NK-92 (cell line): Measurements from ENCODE around the gene NCKAP5L.
"Not testable (repeated sequence)": the region's sequence is repeated elsewhere in the genome, so short reads cannot be mapped to it uniquely, and the experiment has no call there.

Source experiments
- DNase-seq: peaks from one replicate; lab custom pipeline; 2025; ENCODE audit not compliant: unreplicated experiment; lab: John Stamatoyannopoulos, UW

The NCKAP5L gene

DNA sequence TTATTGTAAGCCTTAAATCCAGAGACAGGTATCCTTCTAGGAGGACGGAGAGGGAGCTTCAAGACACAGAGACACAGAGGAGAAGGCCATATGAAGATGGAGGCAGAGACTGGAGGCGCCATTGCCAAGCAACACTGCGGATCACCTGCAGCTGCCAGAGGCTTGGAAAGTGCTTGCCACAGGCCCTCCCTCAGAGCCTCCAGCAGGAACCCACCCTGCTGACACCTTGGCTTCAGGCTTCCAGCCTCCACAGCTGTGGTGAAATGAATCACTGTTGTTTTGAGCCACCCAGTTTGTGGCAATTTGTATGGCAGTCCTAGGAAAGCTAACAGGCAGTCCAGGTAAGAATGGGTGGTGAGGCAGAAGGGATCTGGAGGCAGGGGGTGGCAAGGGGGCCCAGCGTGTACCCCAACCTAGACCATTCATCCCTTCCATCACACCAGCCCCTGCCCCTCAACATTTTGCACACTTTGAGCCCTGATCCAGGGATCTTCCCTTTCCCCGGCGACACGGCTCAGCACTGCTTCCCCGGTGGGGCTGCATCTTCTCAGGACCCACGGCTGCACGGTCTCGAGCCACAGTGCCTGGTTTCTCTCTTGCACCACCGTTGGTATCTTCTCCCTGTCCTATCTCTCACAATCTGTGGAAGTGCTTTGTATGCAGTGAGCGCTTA lies 37.0 kb upstream of the NCKAP5L start:
- DNase-seq = no peak

DNA sequence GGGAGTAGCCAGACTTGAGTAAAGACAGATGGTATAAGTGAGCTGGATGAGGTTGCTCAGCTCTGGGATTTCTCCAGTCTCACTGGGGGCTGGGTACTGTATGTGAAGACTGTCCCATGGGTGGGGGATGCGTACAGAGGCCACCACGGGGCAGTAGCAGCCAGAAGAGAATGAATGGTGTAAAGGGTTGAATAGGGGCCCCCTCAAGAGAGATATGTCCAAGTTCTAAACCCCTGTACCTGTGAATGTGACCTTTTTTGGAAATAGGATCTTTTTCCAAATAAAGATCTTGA lies 36.5 kb upstream of the NCKAP5L start:
- DNase-seq = no peak

DNA sequence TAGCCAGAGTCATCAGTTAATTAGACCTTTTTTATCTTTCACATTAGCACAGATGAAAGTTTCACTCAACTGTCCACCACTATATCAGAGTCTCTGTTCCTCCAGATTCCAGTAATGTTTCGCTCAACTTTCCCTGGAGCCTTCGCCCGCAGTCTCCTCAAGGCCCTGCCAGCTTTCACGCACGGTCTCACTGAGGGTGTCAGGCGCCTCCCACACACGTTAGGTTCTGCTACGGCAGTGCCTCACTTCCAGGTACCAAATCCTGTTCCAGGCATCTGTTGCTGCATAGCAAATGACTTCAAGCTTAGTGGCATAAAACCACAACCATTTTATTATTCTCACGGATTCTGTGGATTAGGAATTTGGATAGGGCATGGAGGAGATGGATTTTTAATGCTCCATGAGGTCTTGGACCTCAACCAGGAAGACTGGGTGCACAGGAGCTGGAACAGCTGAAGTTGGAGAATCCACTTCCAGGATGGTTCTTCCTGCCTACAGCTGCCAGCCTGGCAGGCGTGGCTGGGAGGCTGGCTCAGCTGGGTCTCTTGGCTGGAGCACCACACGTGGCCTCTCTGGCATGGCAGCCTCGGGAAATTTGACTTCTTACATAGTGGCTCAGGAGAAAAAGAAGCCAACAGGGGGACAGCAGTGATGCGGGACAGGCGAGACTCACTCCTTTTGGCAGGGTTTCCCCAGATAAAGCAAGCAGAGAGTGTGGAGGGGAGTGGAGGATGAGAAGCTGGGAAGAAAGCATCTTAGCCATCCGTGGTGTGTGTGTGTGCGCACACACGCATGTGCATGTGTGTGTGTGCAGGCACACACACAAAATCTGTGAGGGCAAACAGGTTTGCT lies 36.0 kb upstream of the NCKAP5L start:
- no peak for DNase-seq

DNA sequence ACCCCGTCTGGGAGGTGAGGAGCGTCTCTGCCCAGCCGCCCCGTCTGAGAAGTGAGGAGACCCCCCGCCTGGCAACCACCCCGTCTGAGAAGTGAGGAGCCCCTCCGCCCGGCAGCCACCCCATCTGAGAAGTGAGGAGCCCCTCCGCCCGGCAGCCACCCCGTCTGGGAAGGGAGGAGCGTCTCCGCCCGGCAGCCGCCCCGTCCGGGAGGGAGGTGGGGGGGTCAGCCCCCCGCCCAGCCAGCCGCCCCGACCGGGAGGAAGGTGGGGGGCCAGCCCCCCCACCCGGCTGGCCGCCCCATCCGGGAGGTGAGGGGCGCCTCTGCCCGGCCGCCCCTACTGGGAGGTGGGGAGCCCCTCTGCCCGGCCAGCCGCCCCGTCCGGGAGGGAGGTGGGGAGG lies 32.7 kb upstream of the NCKAP5L start:
- DNase-seq = not testable (repeated sequence)

DNA sequence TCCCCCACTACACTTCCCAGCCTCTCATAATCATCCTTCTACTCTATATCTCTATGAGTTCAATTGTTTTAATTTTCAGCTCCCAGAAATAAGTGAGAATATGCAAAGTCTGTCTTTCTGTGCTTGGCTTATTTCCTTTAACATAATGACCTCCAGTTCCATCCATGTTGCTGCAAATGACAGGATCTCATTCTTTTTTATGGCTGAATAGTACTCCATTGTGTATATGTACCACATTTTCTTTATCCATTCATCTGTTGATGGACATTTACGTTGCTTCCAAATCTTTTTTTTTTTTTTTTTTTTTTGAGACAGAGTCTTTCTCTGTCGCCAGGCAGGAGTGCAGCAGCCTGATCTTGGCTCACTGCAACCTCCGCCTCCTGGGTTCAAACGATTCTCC lies 27.7 kb upstream of the NCKAP5L start:
- not testable (repeated sequence) for DNase-seq

DNA sequence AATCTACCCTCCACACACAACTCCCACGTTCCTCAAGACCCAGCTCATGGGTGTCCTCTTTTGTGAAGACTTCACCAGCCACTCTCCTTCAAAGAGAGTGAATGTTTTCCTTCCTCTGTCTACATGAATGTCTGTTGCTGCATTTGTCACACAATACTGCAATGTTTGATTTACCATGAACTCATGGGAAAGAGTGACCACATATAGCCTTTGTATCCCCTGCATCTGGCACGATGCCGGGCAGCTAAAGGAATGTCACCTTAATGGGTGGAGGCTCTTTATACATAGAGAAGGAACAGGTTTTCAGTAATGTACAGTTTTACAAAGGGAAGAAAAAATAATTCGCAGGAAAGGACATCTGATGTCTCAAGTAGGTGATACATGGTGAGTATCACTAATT lies 26.8 kb upstream of the NCKAP5L start:
- DNase-seq = no peak

DNA sequence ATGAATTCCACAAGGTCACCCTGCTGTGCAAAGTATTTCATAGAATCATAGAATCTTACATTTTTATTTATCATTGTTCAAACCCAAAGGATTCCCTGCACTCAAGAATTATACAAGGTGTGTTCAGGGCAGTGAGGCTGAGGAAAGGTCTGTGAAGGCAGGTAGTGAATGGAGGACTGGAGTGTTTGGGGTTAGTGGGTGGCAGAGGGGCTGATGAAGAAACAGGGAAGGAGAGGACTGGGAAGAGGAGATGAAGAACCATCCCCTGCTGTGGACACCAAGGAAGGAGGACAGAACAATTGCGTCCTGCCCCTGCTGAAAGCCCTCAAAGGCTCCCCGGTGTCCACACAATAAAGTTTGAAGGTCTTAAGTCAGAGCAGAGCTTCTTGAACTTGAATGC lies 25.5 kb upstream of the NCKAP5L start:
- no peak for DNase-seq

DNA sequence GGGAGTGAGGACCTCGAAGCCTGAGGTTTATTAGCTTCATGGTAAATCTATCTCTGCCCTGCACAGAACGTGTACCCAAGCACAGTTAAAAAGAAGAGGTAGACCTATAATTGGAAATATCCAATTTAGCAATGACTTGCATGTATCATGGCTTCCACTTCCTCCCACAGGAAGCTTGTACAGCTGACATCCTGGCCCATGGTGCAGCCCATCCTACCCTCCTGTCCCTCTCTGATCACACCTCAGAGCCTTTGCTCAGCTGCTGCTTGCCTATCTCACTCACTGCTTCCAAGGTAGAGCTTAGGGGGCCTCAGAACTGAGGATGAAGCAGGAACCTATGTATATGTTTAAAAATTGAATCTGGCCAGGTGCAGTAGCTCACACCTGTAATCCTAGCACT lies 18.9 kb upstream of the NCKAP5L start:
- no peak for DNase-seq

DNA sequence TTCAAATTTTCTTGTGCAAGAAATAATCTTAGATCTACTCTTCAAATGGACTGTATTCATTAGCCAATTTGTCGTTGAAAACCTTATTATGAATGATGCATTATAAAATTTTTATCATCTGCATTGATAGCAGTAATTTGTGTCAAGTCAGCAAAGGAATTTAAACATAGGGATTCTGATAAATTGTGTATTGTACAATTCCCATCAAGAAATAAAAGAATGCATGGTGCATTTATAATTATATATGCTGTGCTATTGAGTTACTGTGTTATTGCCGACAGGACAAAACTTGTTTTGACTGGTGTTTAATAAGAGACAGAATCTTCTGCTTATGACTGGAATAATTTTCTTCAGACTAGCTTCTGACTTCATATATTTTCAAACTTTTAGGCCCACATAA lies 17.8 kb upstream of the NCKAP5L start:
- no peak for DNase-seq

DNA sequence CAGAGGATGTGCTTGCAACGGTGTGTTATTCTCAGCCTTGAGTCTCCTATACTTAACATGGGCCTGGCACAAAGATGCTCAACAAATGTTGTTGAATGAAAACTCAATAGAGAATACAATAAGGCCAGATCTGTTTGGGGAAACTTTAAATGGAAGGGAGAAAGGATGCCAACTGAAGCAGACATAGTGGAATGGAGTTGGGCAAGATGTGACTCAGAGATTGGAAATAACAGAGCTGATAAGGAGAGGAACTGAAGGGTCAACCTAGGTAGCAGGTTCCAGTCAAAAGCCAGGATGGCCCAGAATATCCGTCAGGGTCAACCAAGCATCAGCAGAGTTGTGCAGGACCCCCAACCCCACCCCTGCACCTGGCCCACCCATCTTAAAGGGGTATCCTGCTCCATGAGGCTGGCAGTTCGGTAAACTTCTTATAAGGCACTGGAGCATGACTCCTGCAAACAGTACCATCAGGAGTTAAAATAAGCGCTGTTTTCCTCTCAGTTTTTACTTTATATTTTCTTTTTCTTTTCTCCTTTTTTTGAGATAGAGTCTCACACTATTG lies 15.7 kb upstream of the NCKAP5L start:
- DNase-seq = no peak

DNA sequence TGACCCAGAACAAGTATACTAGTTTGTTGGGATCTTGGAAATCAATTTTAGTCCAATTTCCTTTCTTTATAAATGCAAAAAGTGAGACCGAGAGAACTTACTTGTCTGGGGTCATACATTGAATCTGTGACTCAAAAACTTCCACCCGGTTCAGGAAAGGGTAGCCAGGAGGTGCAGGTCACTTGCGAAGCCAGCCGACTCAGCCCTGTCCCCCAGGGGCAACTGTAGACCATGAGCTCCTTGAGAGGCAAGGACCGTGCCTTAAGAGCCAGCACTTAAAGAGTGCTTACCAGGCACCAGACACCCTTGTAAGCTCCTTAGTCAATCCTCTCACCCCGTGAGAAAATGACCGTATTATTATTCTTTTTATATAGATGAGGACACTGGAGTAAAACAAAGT lies 15.2 kb upstream of the NCKAP5L start:
- DNase-seq = no peak

DNA sequence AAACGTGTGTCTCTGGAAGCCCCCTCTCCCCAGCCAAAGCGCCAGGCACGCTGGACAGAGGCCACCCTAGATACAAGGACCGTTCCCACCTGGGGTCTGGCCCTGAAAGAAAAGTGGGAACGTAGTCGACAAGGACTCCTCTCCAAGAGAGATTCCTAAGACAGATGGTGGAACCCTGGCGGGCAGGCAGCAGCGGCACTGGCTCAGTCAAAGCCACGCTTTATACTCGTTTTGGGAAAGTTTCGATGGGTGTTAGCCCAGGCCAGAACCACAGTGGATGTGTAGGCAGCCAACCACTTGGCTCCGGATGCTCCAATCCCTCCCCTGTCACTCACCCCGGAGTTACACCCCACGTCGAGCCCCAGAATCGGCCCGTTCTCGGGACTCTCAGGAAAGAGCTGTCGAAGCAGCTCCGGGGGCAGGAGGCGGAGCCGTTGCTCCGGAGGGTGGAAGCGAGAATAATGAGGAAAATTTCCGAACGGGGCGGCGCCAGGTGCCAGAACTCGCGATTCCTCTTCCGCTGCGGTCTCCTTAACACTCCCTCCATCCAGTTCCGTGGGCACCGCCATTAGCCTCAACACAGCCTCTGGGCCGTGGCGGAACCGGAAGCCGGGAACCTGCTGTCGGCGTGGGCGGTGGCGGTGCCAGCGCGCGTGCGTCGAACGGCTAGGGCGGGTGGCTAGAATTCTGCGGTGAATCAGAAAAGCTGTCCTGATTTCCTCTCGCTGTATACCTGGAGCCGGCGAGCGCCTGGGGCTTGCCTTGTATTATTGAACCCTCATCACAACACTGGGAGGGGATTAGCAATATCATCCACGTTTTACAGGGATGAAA lies 14.5 kb upstream of the NCKAP5L start, which contains the start of gene BCDIN3D:
TSS of gene BCDIN3D (minus strand) at position 588 of the 834 bp plus-strand sequence. CDS start at position 569, 19 bp downstream.
- peak; percentile 54 for DNase-seq

DNA sequence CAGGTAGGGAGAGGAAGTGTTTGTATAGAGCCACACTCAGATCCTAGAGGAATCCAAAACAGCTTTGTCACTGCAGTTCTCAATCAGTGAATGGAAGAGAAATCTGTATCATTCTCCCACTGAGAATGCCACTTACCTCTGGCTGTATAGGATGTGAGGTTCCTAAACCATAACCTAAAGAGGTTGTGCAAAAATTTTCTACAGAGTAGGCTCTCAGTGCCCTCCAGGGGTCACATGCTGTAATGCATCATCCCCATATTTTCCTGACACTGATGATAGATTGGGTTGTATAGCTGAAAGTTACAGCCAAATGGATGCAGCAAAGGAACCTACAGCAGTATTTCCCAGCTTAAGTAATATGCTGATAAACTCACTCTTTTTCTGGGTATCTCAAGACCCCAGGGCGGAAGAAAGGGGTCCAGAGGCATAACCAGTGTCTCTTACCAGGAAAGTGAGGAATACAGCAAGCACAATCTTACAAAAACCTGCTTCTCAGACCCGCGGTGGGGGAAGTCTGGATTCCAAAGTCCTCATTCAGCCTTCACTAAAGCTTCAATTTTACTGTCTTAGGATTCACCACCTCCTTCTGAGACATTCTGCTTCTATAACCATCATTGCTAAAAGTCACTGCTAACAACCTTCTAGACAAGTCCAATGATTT lies 10.9 kb upstream of the NCKAP5L start:
- DNase-seq = no peak

DNA sequence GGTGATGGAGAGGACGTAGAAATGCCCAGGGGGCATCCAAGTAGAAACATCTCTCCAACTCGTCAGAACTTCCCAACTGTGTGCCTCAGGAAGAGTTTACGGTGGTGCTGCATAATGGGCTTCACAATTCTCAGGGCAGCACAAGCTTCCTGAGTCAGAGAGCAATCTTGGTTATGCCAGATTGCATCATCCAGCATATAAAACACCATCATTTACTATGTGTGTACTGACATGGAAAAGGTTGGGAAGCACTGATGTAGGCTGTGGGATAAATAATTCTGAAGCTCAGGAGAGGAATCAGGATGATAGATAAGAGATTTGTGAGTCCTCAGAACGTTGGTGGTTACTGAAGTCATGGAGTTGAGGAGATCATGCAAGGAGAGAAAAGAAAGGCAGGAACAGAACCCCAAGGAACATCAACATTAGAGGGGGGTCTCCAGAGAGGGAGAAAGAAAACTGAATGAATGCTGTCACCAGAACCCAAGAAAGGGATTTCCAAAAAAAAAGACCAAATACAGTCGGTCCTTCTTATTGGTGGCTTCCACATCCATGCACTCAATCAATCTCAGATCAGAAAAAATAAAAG lies 4.7 kb upstream of the NCKAP5L start:
- no peak for DNase-seq

DNA sequence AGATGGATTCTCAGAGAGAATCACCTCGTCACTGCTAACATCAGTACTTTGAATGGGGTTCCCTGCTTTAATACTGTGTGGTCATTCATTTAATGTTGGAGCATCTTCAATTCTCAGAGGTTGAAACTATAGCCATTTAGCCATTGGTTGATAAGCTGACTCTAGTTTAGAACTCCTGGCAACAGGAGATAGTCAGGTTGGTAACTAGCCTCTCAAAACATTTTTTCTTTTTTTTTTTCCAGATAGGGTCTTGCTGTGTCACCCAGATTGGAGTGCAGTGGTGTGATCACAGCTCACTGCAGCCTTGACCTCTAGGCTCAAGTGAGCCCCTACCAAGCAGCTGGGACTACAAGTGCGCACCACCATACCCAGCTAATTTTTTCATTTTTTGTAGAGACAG lies 3.5 kb upstream of the NCKAP5L start:
- no peak for DNase-seq

DNA sequence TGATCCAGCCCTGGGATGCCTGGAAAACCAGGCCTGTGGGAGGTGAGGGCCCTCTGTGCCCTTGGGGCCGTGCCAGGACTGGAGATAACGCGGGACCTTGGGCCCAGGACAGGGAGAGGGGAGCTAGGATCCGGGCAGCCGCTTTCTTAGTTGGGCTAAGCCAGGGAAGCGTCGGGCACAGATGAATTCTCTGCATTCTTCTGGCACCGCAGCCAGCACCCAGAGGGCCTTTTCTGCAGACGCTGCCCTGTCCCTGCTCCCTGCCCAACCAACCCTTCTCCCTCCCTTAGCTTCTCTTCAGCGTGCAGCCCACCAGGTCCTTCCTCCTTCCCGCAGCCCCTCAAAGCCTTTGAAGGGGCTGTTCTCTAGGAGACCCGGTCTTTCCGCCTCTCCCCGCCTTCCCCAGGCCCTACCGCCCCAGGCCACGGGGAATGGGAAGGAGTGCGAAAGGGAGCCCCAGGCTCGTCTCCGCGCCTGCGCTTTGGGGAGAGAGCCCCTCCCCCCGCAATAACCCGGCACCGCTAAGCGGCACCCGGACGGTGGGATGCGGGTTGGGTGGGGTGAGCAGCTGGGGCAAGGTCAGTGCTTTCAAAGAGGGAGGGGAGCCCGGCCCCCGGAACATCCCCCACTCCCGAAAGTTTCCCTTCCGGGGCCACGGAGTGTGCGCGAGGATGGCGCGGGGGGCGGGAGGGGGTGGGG lies 663 bp downstream of the NCKAP5L start:
- DNase-seq = no peak

DNA sequence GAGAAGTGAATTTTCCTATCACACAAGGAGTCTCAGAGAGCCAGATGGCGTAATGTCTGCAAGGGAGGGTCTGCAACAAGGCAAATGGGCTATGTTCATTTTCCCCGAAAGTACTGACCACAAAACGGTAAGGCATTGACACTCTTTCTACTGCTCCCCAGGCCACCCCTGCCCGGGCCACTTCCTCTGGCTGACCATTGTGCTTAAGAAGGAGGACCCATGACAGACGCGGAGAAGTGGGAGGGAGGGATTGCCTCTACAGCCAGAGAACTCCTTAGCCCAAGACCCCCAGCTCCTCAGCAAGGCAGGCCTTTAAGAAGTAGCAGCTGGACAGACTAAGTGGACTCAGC lies 1.2 kb downstream of the NCKAP5L start:
- no peak for DNase-seq

DNA sequence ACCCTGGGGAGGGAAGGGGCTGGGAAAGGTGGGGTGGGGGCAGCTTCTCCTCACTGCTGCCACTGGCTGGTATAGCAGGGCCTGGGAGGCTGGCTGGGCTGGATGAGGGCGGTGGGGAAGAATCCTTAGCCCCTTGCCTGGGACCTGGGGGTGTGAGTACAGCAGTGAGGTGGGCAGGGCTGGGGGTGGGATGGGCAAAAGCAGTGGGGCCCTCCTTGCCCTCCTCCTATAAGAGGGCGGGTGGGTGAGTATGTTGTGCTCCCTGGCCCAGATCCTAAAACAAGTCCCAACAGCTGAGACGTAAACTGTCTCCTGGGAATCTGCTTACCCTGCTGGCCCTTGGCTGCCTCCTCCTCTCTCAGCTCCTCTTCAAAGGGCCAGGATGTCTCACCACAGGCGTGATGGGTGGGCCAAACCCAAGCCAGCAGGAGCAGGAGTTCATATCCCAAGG lies 2.2 kb downstream of the NCKAP5L start:
- DNase-seq = no peak

DNA sequence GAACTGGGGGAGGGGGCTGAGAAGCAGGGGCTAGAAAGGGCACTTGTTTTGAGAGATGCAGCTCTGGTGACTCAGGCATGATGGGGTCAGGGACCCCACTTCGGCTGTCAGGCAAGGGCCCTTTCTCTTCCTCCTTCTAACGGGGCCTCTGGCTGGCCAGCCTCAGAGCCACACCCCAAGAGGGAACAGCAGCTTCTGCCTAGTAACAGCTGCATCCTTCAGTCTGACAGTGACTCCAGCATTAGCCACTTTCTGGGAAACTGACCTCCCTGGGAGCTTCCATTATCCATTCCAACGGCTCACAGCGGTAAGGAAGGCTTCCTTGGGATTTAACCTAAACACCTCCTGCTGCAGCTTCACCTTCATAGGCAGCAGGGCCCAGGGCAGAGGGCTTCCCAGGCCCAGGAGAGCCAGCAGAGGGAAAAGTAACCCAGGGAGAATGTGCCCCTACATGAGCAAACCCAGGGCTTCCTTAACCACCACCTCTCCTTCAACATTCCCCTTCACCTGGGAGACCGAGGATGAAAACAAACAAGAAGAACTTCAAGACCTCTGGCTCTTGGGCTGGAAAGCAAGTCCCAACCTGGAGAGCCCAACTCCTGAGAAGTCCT lies 2.7 kb downstream of the NCKAP5L start:
- DNase-seq = no peak

DNA sequence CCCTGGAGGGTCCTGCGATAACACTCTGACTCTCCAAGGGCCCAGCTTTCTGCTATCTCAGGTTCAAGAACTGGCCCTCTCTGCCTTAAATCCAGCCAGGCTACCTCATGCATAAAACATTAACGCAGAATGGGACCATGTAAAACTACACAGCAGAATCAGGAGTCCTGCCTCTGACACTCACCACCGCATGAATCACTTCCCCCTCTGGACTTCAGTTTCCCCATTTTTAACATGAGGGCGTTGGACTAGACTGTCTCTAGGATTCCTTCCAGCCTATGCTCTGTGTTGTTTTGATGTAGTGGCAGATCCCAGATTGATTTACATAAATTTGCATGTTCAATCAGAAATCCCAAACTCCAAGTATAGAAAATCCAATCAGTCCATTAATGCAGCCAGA lies 3.3 kb downstream of the NCKAP5L start:
- no peak for DNase-seq
